SU-DHL-6 (cell line): ENCODE measurements around the gene C2orf92.

Source experiments
- EZH2phosphoT487 ChIP-seq: fragments of 200-600 bp; sonication (generic), shearing (Covaris generic); conservative IDR thresholded peaks from 2 replicates; pipeline ENCODE4 v1.6.1; 2018; ENCODE audit warnings: mild to moderate bottlenecking, antibody characterized with exemption, low read length, moderate library complexity, mixed read lengths
- TF ChIP-seq, protein P1 (sequence below): fragments of 200-600 bp; sonication (generic); IDR thresholded peaks from one replicate; pipeline ENCODE4 v1.5.1; 2017; ENCODE audit warnings: antibody characterized with exemption, mild to moderate bottlenecking, low read length, moderate library complexity; ENCODE audit not compliant: insufficient read depth, poor library complexity, severe bottlenecking

DNA sequence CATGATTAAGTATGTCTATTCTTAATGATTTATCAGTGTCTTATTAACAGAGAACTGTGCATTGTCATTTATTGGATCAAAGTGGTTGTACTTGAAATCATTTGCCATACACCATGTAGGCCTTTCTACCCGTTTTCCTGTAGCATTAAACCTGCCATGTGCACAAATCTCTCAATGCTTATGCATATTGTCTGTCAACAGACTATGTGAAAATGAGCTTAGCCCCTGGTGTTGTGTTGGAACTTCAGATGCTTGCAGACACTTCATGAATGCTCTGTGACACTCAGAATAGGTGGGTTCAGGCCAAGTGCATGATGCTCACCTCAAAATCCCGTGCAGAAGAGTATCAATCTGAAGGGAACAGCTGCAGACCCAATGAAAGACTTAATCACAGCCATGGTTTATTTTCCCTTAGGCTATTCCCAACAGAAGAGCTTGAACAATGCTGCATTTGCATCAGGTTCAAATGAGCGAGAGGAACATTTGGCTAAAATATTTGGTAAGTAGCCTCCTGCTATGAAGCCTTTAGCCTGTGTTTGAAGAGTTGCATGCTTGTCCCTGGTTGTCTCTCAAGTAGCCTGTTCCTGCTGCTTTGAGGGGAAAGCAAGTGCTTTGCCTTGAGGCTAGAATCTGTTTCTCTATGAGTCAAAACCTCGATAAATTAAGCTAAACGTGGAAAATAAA is 6.1 kb downstream of the C2orf92 start:
- TF ChIP-seq, protein P1, sequence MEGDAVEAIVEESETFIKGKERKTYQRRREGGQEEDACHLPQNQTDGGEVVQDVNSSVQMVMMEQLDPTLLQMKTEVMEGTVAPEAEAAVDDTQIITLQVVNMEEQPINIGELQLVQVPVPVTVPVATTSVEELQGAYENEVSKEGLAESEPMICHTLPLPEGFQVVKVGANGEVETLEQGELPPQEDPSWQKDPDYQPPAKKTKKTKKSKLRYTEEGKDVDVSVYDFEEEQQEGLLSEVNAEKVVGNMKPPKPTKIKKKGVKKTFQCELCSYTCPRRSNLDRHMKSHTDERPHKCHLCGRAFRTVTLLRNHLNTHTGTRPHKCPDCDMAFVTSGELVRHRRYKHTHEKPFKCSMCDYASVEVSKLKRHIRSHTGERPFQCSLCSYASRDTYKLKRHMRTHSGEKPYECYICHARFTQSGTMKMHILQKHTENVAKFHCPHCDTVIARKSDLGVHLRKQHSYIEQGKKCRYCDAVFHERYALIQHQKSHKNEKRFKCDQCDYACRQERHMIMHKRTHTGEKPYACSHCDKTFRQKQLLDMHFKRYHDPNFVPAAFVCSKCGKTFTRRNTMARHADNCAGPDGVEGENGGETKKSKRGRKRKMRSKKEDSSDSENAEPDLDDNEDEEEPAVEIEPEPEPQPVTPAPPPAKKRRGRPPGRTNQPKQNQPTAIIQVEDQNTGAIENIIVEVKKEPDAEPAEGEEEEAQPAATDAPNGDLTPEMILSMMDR, result no peak
- TF ChIP-seq EZH2phosphoT487, result no peak
